Measurements from ENCODE around the gene SEMA3E. TPM values are rescaled to one million over a fixed set of nuclear protein-coding genes. Genes with fewer than 3 reads are reported as not detected.

The SEMA3E gene
- polyA plus RNA-seq (2012; ENCODE audit: low read depth, missing spikeins), result not detected

GRCh38 chr7:83648464-83649241, at the start of gene SEMA3E:
SEMA3E (minus strand) TSS chr7:83649139.
- DNase-seq (ENCODE audit: insufficient read length, low spot score) (no peak), FAIRE-seq (no peak)

GRCh38 chr7:83697804-83698530, 49.0 kb upstream of the SEMA3E start:
- TF ChIP-seq POU2F2 (IDR thresholded peaks at IDR 0.05; ENCODE audit: low read depth, low read length) (no peak), SPI1 (IDR thresholded peaks at IDR 0.05; ENCODE audit: low read depth, low read length) (no peak), PAX5 (IDR thresholded peaks at IDR 0.05; ENCODE audit: insufficient read depth, low read length, severe bottlenecking) (no peak), POLR2A (IDR thresholded peaks at IDR 0.05; ENCODE audit: low read depth, low read length) (no peak), TAF1 (IDR thresholded peaks at IDR 0.05; ENCODE audit: low read depth, low read length) (no peak), POLR2AphosphoS5 (IDR thresholded peaks at IDR 0.05; ENCODE audit: low read depth, low read length) (no peak)
- FAIRE-seq, result no peak
- no peak for DNase-seq (ENCODE audit: insufficient read length, low spot score)

More at GRCh38 chr7:83648464-83649241, at the start of gene SEMA3E:
- no peak for TF ChIP-seq POLR2AphosphoS5 (IDR thresholded peaks at IDR 0.05; ENCODE audit: low read depth, low read length)
- no peak for TF ChIP-seq PAX5 (IDR thresholded peaks at IDR 0.05; ENCODE audit: insufficient read depth, low read length, severe bottlenecking)
- no peak for TF ChIP-seq POU2F2 (IDR thresholded peaks at IDR 0.05; ENCODE audit: low read depth, low read length)
- no peak for TF ChIP-seq TAF1 (IDR thresholded peaks at IDR 0.05; ENCODE audit: low read depth, low read length)
- TF ChIP-seq POLR2A (IDR thresholded peaks at IDR 0.05; ENCODE audit: low read depth, low read length), result no peak
- no peak for TF ChIP-seq SPI1 (IDR thresholded peaks at IDR 0.05; ENCODE audit: low read depth, low read length)

GRCh38 chr7:83696101-83696500, 47.2 kb upstream of the SEMA3E start:
- TF ChIP-seq SPI1 (IDR thresholded peaks at IDR 0.05; ENCODE audit: low read depth, low read length), result no peak
- no peak for TF ChIP-seq POLR2A (IDR thresholded peaks at IDR 0.05; ENCODE audit: low read depth, low read length)
- TF ChIP-seq POLR2AphosphoS5 (IDR thresholded peaks at IDR 0.05; ENCODE audit: low read depth, low read length), result no peak
- no peak for TF ChIP-seq POU2F2 (IDR thresholded peaks at IDR 0.05; ENCODE audit: low read depth, low read length)
- no peak for TF ChIP-seq PAX5 (IDR thresholded peaks at IDR 0.05; ENCODE audit: insufficient read depth, low read length, severe bottlenecking)
- TF ChIP-seq TAF1 (IDR thresholded peaks at IDR 0.05; ENCODE audit: low read depth, low read length), result no peak
- DNase-seq (ENCODE audit: insufficient read length, low spot score) (no peak), FAIRE-seq (no peak)

- no peak for TF ChIP-seq POLR2A (IDR thresholded peaks at IDR 0.05; ENCODE audit: low read depth, low read length)
- no peak for DNase-seq (ENCODE audit: insufficient read length, low spot score)
- no peak for FAIRE-seq
Observed at GRCh38 chr7:83695128-83695960, 46.4 kb upstream of the SEMA3E start.

- TF ChIP-seq POLR2A (IDR thresholded peaks at IDR 0.05; ENCODE audit: low read depth, low read length) (no peak), POLR2AphosphoS5 (IDR thresholded peaks at IDR 0.05; ENCODE audit: low read depth, low read length) (no peak), TAF1 (IDR thresholded peaks at IDR 0.05; ENCODE audit: low read depth, low read length) (no peak), POU2F2 (IDR thresholded peaks at IDR 0.05; ENCODE audit: low read depth, low read length) (no peak), SPI1 (IDR thresholded peaks at IDR 0.05; ENCODE audit: low read depth, low read length) (no peak), PAX5 (IDR thresholded peaks at IDR 0.05; ENCODE audit: insufficient read depth, low read length, severe bottlenecking) (no peak)
- no peak for FAIRE-seq
- no peak for DNase-seq (ENCODE audit: insufficient read length, low spot score)
Observed at GRCh38 chr7:83693256-83693655, 44.3 kb upstream of the SEMA3E start.

GRCh38 chr7:83691095-83691494, 42.2 kb upstream of the SEMA3E start:
- DNase-seq (ENCODE audit: insufficient read length, low spot score), result no peak
- TF ChIP-seq SPI1 (IDR thresholded peaks at IDR 0.05; ENCODE audit: low read depth, low read length) (no peak), POLR2A (IDR thresholded peaks at IDR 0.05; ENCODE audit: low read depth, low read length) (no peak), POLR2AphosphoS5 (IDR thresholded peaks at IDR 0.05; ENCODE audit: low read depth, low read length) (no peak), TAF1 (IDR thresholded peaks at IDR 0.05; ENCODE audit: low read depth, low read length) (no peak), POU2F2 (IDR thresholded peaks at IDR 0.05; ENCODE audit: low read depth, low read length) (no peak), PAX5 (IDR thresholded peaks at IDR 0.05; ENCODE audit: insufficient read depth, low read length, severe bottlenecking) (no peak)
- no peak for FAIRE-seq

- no peak for DNase-seq (ENCODE audit: insufficient read length, low spot score)
Observed at GRCh38 chr7:83689855-83690254, 40.9 kb upstream of the SEMA3E start.

GRCh38 chr7:83686416-83686815, 37.5 kb upstream of the SEMA3E start:
- FAIRE-seq (no peak), DNase-seq (ENCODE audit: insufficient read length, low spot score) (no peak)
- TF ChIP-seq POLR2A (IDR thresholded peaks at IDR 0.05; ENCODE audit: low read depth, low read length), result no peak

More at GRCh38 chr7:83689855-83690254, 40.9 kb upstream of the SEMA3E start:
- TF ChIP-seq PAX5 (IDR thresholded peaks at IDR 0.05; ENCODE audit: insufficient read depth, low read length, severe bottlenecking) (no peak), POU2F2 (IDR thresholded peaks at IDR 0.05; ENCODE audit: low read depth, low read length) (no peak), TAF1 (IDR thresholded peaks at IDR 0.05; ENCODE audit: low read depth, low read length) (no peak), POLR2A (IDR thresholded peaks at IDR 0.05; ENCODE audit: low read depth, low read length) (no peak), SPI1 (IDR thresholded peaks at IDR 0.05; ENCODE audit: low read depth, low read length) (no peak), POLR2AphosphoS5 (IDR thresholded peaks at IDR 0.05; ENCODE audit: low read depth, low read length) (no peak)
- FAIRE-seq, result no peak

GRCh38 chr7:83684928-83685327, 36.0 kb upstream of the SEMA3E start:
- DNase-seq (ENCODE audit: insufficient read length, low spot score) (no peak), FAIRE-seq (no peak)
- TF ChIP-seq SPI1 (IDR thresholded peaks at IDR 0.05; ENCODE audit: low read depth, low read length) (no peak), TAF1 (IDR thresholded peaks at IDR 0.05; ENCODE audit: low read depth, low read length) (no peak), POU2F2 (IDR thresholded peaks at IDR 0.05; ENCODE audit: low read depth, low read length) (no peak), POLR2AphosphoS5 (IDR thresholded peaks at IDR 0.05; ENCODE audit: low read depth, low read length) (no peak), PAX5 (IDR thresholded peaks at IDR 0.05; ENCODE audit: insufficient read depth, low read length, severe bottlenecking) (no peak)

Data from GM12891 (cell line).